Raji (cell line): Measurements from ENCODE around the gene LTA4H.

Experiments
- POLR2A ChIP-seq: IDR thresholded peaks from 2 replicates; pipeline ENCODE4 v1.6.1; 2011; ENCODE audit warnings: low read depth, low read length, control low read depth; ENCODE audit not compliant: insufficient read depth

Gene LTA4H

DNA sequence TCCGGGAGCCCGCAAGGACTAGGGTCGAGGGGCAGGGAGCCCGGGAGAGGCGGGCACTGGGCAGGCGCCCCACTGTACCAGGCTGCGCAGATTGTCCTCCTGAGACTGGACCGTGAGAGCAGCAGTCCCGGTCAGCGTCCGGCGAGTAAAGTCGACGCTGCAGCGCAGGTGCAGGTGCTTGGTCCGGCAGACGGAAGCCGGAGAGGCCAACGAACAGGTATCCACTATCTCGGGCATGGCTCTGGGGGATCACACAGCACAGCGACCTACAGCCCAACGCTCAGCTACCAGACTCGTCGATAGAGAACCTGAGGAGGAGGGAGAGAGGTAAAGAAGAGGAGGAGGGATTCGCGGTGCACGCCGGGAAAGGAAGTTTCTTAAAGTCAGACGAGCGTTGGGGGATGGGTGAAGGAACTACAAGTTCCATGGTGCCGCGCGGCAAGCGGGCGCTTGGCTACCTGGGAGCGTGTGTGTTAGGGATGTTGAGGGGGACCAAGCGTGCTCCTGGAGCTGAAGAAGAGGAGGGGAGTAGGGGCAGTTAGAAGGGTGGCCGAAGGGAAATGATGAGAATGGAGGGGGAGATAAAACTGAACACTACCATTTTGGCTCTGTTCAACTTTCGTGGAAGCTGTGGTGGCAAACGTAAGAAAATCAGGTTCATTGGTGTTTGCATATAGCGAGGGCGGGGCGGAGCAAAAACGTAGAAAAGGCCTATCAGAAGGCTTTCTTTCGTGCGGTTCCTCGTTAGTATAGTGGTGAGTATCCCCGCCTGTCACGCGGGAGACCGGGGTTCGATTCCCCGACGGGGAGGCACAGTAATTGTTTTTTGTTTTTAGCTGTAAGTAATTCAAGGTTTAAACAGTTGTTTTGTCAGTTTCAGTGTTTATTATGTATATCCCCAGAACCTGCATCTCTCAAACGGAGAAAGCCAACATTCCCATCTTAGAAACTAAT is at the start of gene LTA4H:
Gene LTA4H (minus strand): TSS at position 305 of the 954 bp plus-strand sequence. CDS start 68 bp downstream, at position 237.
- TF ChIP-seq POLR2A, result peak; percentile 99

DNA sequence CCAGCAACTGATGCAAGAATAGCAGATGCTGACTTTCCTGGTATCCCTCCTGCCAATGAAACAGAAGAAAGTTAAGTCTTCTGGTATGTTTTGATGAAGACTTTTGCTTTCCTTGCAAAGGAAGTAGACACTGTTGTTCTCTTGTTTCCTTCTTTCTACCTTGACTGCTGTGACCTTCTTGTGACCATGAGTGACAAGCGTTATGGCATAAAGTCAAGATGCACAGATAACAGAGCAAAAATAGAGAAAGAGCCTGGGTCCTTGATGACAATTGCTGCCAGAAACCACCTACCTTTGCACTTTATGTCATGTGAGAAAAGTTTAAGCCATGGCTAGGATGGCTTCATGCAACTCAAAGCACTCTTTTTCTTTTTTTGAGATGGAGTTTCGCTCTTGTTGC is 49.2 kb upstream of the LTA4H start:
- no peak for TF ChIP-seq POLR2A

DNA sequence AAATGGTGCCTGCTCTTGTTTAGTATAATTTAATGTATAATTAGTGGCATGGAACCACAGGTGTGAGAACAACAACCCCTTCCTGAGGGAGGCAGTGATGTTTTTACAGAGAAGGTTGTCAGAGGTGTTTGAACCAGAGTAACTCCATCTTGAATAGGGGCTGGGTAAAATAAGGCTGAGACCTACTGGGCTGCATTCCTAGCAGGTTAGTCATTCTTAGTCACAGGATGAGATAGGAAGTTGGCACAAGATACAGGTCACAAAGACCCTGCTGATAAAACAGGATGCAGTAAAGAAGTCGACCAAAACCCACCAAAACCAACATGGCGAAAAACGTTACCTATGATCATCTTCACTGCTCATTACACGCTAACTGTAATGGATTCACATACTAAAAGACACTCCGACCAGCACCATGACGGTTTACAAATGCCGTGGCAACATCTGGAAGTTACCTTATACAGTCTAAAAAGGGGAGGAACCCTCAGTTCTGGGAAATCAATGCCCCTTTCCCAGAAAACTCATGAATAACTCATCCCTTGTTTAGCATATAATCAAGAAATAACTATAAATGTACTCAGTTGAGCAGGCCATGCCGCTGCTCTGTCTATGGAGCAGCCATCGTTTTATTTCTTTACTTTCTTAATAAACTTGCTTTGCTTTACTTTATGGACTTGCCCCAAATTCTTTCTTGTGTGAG is 47.8 kb upstream of the LTA4H start:
- no peak for TF ChIP-seq POLR2A

DNA sequence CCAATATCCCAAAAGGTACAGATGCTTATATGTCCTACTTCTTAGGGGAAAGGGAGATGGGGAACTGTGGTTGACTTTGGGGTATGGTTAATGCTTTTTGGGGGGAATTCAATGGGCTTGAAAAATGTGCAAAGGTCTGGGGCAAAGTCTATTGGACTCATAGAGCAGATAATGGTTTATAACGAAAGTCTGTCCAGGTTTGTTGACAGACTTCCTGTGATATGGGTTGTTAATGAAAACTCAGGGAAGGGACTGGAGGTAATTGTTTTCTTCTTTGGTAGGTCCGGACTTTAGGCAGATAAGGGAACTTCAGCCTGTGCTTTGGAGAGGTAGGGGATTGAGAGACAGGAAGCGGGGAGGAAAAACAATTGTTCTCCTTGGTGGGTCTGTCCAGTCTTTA is 46.2 kb upstream of the LTA4H start:
- TF ChIP-seq POLR2A, result no peak

DNA sequence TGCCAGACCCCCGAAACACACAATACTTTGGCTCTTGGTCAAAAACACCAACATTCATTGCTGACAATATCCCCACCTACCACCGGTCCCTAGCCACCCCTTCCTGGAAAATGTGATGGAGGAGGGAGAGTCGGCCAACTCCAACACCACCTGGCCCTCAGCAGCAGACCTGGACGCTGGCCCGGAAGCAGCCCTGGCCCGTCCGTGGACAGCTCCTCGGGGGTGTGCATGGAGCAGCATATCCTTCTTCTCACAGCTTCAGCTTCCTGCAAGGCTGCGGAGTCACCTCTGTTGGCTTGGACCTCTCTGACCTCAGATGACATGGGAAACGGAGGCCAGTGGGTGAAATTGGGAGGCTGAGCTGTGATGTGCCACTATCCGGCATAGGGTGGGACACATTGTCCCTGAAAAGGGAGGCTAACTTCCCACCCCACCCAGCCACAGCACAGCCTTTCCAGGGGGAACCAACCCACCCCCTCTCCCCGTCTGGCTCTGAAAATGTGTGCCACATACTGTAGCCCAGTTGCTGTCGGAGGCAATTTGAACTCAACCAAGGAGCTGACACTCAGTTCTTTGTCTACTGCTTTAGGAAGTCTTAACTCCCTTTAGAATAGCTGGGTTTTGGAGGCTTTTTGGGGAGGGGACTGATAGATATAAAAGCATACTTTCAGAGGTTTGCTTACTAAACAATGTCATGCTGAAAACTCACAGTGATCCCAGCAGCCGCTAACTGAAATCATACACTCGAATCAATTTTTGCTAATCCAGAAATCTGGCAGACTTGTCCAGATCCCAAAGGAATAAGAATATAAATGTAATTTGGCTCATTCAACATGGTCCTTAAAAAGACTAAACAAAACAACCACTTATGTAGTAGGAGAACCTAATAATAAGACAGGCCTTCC is 43.1 kb upstream of the LTA4H start:
- no peak for TF ChIP-seq POLR2A

DNA sequence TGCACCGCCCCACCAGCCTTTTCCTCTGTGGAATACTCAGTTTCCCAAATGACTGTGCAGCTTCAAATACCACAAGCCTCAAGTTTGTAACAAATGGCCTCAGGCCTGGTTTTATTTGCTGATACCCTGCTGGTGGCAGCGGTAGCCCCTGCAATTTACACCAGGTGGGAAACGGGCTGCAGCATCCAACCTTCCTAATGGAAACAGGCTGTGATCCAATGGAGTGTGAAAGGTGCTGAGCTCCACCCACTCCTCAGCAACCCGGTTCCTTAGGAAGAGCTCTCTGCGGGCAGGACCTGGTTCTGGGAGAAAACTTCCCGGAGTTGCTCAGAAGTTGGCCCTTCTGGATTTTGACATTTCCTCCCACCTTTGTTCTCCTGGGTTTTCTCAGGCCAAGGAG is 41.7 kb upstream of the LTA4H start:
- TF ChIP-seq POLR2A, result no peak

DNA sequence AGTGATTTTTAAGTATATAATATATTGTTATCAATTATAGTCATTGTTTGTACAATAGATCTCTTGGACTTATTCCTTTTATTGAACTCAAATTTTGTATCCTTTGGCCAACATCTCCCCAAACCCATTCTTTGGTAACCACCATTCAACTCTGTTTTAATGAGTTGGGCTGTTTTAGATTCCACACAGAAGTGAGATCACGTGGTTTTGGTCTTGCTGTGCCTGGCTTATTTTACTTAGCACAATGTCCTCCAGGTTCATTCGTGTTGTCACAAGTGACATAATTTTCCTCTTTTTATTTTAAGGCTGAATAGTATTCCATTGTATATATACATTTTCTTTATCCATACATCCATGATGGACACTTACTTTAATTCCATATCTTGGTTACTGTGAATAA is 40.2 kb upstream of the LTA4H start:
- no peak for TF ChIP-seq POLR2A

DNA sequence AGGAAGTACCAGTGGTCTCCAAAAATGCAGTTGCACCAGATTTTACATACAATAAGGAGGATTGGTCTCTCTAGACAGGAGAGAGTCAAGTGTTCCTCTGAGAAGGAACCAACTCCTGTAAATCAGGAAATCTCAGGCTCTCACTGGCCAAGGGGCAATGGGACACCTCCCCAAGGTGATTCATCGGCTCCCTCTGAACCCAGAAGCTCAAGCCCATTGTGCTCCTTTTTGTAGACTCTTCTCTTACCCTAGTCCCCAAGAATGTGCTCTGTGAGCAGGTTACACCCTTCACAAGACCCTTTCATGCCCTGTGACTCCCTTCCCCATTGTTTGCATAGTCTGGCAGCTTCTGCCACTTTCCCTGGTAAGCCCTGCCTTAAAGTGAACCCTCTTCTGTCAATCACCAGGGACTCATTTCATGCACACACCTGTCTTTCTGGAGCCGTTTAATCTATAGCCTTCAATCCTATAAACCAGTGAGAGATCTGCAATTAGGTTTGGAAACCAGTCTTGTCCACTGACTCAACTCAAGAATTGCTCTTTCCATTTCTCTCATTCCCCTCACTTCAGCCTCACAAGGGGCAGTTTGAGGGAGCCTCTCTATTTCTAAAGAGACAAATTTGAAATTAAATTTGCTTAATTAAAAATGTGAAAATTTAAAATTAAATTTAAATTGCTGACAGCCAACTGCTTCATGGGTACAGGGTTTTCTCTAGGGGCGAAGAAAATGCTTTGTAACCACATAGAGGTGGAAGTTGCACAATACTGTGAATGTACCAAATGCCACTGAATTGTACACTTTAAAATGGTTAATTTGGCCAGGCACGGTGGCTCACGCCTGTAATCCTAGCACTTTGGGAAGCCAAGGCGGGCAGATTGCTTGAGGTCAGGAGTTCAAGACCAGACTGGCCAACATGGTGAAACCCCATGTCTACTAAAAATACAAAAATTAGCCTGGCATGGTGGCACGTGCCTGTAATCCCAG is 38.3 kb upstream of the LTA4H start:
- TF ChIP-seq POLR2A, result no peak

DNA sequence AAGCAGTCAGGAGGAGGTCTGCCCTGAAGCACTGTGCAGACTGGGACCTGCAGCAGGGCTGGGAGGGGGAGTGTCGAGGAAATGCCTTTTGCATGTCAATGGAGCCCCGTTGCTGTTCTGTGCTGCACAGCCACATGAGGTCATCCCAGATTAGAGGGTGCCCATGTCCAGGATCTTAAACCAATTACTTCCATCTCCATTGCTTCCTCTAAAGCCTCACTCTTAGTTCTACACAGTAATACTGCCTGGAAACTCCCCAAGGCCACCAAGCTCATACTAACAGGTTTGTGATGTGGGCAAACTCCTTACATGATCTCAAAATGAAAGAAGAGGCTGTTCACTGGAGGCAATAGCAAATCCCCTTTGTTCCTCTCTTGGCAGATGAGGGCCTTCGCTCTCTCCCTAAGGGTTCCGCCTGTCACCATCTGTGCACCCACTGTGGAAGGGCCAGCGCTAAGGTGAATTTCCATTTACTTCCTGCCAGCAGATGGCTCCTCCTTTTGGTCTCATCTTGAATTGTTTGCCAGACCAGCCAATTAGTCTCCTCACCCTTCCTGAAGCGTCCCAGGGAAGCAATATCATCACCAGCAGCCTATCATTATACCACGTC is 35.4 kb upstream of the LTA4H start:
- no peak for TF ChIP-seq POLR2A

DNA sequence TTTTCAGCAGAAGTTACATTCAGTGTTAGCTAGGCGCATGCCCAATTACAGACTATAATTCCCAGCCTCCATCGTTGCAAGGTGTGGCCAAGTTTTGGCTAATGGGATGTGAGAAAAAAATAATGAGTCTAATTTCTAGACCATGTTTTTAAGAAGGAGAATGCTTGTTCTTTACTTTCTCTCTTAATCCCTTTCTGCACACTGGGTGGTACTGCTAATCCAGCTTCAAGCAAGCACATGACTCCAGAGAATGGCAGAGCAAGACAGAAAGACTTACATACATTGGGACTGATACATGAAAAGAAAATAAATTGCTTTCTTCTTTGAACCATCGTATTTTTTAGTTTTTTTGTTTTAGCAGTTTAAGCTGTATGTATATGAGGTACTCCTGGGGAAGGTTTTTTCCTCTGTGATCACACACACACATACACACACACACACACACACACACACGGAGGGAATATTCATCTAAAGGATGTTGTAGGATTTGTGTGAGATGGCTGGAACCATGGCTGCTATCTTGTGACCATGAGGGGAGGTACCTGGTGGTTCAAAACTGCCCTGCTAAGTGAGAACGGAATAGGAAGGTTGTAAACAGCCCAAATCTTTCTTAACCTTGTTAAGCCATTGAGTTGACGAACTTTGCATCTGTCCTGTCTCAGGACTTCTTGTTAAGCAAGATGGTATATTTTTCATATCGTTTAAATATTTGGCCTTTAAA is 34.3 kb upstream of the LTA4H start:
- TF ChIP-seq POLR2A, result no peak

DNA sequence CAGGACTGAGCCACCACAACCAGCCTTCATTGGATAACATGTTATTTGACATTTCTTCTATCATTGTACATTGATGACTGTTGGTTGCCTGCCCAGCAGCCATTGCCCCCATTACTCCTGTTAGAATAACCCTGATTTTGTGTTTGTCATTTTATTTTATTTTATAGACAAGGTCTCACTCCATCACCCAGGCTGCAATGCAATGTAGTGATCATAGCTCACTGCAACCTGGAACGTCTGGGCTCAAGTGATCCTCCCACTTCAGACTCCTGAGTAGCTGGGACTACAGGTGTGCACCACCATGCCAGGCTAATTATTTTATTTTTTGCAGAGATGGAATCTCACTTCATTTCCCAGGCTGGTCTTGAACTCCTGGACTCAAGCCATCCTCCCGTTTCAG is 33.2 kb upstream of the LTA4H start:
- TF ChIP-seq POLR2A, result no peak

DNA sequence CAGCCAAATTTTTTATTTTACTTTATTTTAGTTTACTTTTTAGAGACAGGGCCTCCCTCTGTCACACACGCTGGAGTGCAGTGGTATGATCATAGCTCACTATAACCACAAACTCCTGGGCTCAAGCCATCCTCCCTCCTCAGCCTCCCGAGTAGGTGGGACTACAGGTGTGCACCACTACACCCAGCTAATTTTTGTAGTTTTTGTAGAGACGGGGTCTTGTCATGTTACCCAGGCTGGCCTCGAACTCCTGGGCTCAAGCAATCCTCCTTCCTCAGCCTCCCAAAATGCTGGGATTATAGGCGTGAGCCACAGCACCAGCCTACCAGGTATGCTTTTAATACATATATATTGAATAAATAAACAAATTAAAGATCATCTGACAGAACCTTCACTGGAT is 32.7 kb upstream of the LTA4H start:
- no peak for TF ChIP-seq POLR2A

DNA sequence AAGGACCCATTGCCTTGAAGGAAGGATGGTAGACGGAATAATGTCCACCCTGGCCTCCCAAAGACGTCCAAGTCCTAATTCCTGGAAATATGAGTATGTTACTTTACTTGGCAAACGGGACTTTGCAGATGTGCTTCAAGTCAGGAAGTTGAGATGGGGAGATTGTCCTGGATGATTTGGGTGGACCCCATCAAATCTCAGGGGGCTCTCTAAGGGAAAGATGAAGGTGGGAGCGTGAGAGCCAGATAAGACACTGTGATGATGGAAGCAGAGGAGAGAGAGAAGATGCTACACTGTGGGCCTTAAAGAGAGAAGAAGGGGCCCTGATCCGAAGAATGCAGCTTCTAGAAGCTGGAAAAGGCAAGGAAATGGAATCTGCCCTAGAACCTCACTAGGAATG is 29.6 kb upstream of the LTA4H start:
- no peak for TF ChIP-seq POLR2A
